Measurements from ENCODE around the gene CDH4. TPM values are rescaled to one million over a fixed set of nuclear protein-coding genes. Genes with fewer than 3 reads are reported as not detected.

CDH4 gene
- total and polyA plus RNA-seq, 9 donors: 0.12 to 4.4 (median 0.36) TPM

DNA sequence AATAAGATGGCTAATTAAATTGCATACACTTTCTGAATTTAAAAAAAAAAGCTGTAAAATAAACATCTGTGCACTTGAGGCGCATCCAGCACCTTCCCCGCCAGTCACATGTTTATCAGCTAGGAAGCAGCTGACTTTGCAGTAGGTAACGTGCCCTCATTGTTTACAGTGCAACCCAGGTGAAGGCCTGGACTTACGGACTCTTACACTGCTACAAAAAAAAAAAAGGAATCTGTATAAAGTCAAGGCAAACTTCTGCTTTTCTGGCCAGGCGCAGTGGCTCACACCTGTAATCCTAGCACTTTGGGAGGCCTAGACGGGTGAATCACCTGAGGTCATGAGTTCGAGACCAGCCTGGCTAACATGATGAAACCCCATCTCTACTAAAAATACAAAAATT lies 327.8 kb downstream of the CDH4 start:
- no peaks in the 10 kb centered on the region for H3K36me3 ChIP-seq
- no peak for DNase-seq
- no peak overlapping the region for H3K4me3 ChIP-seq
- WGBS, 3 donors: 67 to 80% (median 69%) methylated on average over 7 of the region's 7 CpGs
- H3K27ac ChIP-seq: no peak overlapping the region
- H3K4me1 ChIP-seq (ENCODE audit: insufficient read depth): no peaks in the 10 kb centered on the region
- H3K27me3 ChIP-seq: no peaks in the 10 kb centered on the region
- no peaks in the 10 kb centered on the region for H3K9me3 ChIP-seq
- intact Hi-C loops (cut with DNase I): no loop called here
- no peak for TF ChIP-seq EP300 (IDR thresholded peaks at IDR 0.05)
- TF ChIP-seq, protein P1, sequence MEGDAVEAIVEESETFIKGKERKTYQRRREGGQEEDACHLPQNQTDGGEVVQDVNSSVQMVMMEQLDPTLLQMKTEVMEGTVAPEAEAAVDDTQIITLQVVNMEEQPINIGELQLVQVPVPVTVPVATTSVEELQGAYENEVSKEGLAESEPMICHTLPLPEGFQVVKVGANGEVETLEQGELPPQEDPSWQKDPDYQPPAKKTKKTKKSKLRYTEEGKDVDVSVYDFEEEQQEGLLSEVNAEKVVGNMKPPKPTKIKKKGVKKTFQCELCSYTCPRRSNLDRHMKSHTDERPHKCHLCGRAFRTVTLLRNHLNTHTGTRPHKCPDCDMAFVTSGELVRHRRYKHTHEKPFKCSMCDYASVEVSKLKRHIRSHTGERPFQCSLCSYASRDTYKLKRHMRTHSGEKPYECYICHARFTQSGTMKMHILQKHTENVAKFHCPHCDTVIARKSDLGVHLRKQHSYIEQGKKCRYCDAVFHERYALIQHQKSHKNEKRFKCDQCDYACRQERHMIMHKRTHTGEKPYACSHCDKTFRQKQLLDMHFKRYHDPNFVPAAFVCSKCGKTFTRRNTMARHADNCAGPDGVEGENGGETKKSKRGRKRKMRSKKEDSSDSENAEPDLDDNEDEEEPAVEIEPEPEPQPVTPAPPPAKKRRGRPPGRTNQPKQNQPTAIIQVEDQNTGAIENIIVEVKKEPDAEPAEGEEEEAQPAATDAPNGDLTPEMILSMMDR (IDR thresholded peaks at IDR 0.05): no peak
- no peak for TF ChIP-seq POLR2A (IDR thresholded peaks at IDR 0.05)

DNA sequence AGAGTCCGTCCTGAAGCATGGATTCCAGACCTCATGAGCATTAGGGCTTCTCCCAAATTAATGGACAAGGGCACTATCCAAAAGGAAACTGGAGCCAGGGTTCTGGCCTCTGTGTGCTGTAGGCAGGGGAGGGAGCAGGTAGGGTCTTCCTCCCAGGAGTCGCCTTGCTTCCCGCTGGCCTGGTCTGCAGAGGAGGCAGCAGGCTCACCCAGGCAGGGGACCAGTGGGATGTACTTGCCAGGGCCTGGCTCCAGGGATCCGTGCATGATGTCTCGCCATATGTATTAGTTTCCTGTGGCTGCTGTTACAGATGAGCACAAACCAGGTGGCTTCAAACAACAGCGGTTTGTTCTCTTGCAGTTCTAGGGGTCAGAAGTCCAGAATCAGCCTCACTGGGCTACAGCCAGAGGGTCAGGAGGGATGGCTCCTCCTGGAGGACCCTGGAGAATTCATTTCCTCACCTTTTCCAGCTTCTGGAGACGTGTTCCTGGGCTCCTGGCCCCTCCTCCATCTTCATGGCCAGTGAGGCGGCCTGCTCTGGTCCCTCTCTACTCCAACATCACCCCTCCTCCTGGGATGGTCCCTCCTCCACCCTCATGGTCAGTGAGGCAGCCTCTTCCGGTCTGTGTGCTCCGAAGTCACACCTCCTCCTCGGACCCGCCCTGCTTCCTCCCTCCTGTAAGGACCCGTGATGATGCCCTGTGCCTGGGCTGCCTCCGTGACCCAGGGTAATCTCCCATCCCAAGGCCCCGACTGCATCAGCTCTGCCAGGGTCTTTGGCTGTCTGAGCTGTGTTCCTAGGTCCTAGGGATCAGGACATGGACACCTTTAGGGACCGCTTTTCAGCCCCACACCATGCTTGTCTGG lies 329.1 kb downstream of the CDH4 start:
- H3K9me3 ChIP-seq: no peaks in the 10 kb centered on the region
- TF ChIP-seq POLR2A (IDR thresholded peaks at IDR 0.05): no peak
- TF ChIP-seq, protein P1 (IDR thresholded peaks at IDR 0.05): no peak
- no peak for TF ChIP-seq EP300 (IDR thresholded peaks at IDR 0.05)
- intact Hi-C loops (cut with DNase I): no loop called here
- no peak for DNase-seq
- H3K4me3 ChIP-seq: no peak overlapping the region
- H3K27ac ChIP-seq: no peak overlapping the region
- no peaks in the 10 kb centered on the region for H3K27me3 ChIP-seq
- no peaks in the 10 kb centered on the region for H3K36me3 ChIP-seq
- H3K4me1 ChIP-seq (ENCODE audit: insufficient read depth): no peaks in the 10 kb centered on the region
- WGBS, 3 donors: 69 to 77% (median 74%) methylated on average over 16 of the region's 16 CpGs

DNA sequence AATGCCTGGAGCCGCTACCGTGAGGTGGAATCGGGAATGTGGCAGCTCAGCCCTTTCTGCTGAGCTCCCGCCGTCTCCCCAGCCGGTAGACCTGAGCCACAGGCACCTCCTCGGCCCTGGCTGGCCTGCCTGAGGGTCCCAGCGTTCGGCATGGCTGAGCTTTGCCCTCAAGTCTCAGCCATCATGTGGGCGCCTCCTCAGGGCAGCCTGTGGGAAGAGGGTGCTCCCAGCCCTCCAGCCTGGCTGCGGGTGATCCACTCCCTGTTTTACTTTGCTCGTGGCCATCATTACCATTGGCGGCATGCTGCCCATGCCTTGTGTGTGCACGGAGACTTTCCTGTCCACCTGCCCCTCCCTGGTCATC lies 329.7 kb downstream of the CDH4 start:
- H3K4me3 ChIP-seq: no peak overlapping the region
- TF ChIP-seq, protein P1 (IDR thresholded peaks at IDR 0.05): no peak
- no peak for TF ChIP-seq EP300 (IDR thresholded peaks at IDR 0.05)
- no peak for TF ChIP-seq POLR2A (IDR thresholded peaks at IDR 0.05)
- no peaks in the 10 kb centered on the region for H3K9me3 ChIP-seq
- DNase-seq: no peak
- intact Hi-C loops (cut with DNase I): no loop called here
- 59 to 71% (median 64%) methylated on average over 13 to 14 of the region's 14 CpGs for WGBS, 3 donors
- no peaks in the 10 kb centered on the region for H3K36me3 ChIP-seq
- H3K27ac ChIP-seq: no peak overlapping the region
- H3K4me1 ChIP-seq (ENCODE audit: insufficient read depth): no peaks in the 10 kb centered on the region
- H3K27me3 ChIP-seq: no peaks in the 10 kb centered on the region

DNA sequence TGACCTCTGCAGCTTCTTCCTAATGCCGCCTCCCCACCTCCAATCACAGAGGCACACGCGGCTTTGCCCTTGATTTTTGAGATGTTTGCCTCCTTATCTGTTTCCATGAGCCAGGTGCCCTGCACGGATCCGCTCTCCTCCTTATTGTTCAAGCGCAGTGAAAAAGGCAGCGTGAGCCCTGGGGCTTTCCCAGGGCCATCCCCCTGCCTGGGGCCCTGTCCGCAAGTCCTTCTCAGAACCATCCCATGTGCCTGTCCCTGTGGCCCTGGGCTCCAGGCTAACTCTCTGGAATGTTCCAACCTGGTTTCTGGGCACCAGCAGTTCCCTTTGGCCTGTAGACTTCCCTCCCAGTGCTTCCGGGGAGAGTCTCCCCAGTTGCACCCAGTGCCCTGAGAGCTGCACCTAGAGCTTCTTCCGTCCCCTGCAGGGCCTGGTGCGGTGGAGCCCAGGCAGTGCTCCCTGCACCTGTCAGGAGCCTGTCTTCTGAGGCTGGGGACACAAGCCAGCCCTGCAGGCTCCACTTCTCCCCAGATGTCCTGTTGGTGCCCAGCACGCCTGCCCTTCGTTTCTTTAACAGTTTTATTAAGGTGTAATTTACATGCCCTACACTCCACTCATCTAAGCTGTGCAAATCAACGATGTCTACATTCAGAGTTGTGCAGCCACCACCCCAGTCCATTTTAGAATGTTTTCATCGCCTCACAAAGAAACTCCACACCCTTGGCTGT lies 330.3 kb downstream of the CDH4 start:
- DNase-seq: no peak
- WGBS, 3 donors: 57 to 64% (median 58%) methylated on average over 15 of the region's 15 CpGs
- Histone ChIP-seq H3K27ac (no peak overlapping the region), H3K4me1 (ENCODE audit: insufficient read depth) (no peaks in the 10 kb centered on the region), H3K27me3 (no peaks in the 10 kb centered on the region), H3K9me3 (no peaks in the 10 kb centered on the region), H3K4me3 (no peak overlapping the region), H3K36me3 (no peaks in the 10 kb centered on the region)
- intact Hi-C loops (cut with DNase I): no loop called here
- TF ChIP-seq, protein P1 (IDR thresholded peaks at IDR 0.05): no peak
- TF ChIP-seq EP300 (IDR thresholded peaks at IDR 0.05) (no peak), POLR2A (IDR thresholded peaks at IDR 0.05) (no peak)

All from ovary (tissue), 9 donors.